Thoracic aorta (tissue), 2 donors: ENCODE measurements around the gene PLXDC1. TPM values are rescaled to one million over a fixed set of nuclear protein-coding genes. Genes with fewer than 3 reads are reported as not detected.

ENCODE experiments used
- ATAC-seq: fragments of 150-250 bp; one replicate; pipeline ENCODE4 v1.8.0; 2017; ENCODE audit warnings: low read depth; ENCODE audit not compliant: insufficient number of reproducible peaks, low FRiP score
- DNase-seq: peaks from one replicate; pipeline ENCODE4 v3.0.0-alpha.2; 2020; ENCODE audit warnings: low spot score
- H3K27ac ChIP-seq, 2 donors: fragments of 200-600 bp; sonication (generic); 1 replicate in 1 of 2; 2 replicates in 1 of 2; pipeline ENCODE4 v1.5.1; 2016; ENCODE audit warnings: mild to moderate bottlenecking in 2 of 2, moderate library complexity in 2 of 2
- H3K27me3 ChIP-seq: fragments of 200-600 bp; sonication (generic); replicated peaks from 2 replicates; pipeline ENCODE4 v1.6.0; 2016; ENCODE audit warnings: mild to moderate bottlenecking; ENCODE audit not compliant: insufficient read depth
- H3K36me3 ChIP-seq: fragments of 200-600 bp; sonication (generic); one replicate; pipeline ENCODE4 v1.5.1; 2016
- H3K4me1 ChIP-seq, 2 donors: fragments of 200-600 bp; sonication (generic); 1 replicate in 1 of 2; 2 replicates in 1 of 2; pipeline versions ENCODE4 v1.5.1 to v1.6.0; 2016; ENCODE audit warnings: low read depth in 2 of 2, mild to moderate bottlenecking in 1 of 2; ENCODE audit not compliant: control insufficient read depth in 1 of 2
- H3K4me3 ChIP-seq: fragments of 200-600 bp; sonication (generic); 2 replicates; pipeline ENCODE4 v1.5.1; 2016; ENCODE audit warnings: mild to moderate bottlenecking
- H3K9me3 ChIP-seq: fragments of 200-600 bp; sonication (generic); 2 replicates; pipeline ENCODE4 v1.5.1; 2016
- total RNA-seq, 2 donors: library from RNA; depleted of rRNA; stranded (reverse); fragments of >200 nt; gene quantifications; one replicate each; pipeline versions ENCODE4 v1.1.0 to v1.2.3, GENCODE V29; 2016
- TF ChIP-seq, protein P1 (sequence below): fragments of 200-600 bp; sonication (generic); IDR thresholded peaks from one replicate; pipeline ENCODE4 v1.5.1; 2019; ENCODE audit warnings: antibody characterized with exemption

Gene PLXDC1
- total RNA-seq, 2 donors from 2014 or later, result 7.0 to 13.9 TPM

DNA sequence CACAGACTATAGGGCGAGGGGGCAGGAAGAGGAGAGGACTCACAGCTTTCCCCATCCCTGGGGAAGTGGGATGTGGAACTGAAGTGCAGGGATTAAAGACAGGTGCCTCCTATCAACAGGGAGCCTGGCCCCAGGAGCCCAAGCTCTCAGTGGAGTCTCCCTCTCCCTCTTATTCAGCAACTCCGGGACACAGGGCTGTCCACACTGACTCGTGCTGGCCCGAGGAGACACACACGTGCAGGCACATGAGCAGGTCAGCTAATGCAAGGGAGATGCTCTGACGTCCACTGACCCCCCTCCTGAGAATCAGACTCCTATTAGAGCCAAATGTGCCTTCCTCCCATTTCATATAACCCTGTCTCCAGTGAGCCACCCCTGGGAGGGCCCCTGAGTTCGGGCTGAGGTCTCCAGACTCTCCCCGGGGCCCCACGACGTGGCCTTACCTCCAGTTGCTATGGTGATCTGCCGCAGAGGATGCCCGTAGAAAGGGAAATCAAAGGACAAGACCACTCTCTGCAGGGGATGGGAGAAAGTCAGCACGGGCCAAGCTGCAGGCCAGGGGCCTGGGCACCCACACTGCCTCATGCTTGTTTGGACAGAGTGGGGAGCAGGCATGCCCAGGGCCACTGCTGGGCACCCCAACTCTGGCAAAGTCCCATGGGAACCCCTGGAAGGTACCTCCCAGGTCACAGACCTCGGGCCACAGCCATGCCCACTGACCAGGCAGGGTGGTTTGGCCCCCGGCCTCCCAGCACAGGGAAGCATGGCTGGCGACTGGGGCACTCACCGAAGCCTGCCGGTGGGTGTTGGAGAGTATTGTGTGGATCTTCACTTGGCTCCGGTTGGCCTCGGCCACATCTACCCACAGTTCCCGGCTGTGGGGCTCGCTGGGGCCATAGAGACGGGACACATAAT lies 42.7 kb downstream of the PLXDC1 start:
- Histone ChIP-seq H3K27ac (no peak overlapping the region), H3K4me1 (no peaks in the 10 kb centered on the region), H3K9me3 (no peaks in the 10 kb centered on the region), H3K27me3 (no peaks in the 10 kb centered on the region), H3K4me3 (no peak overlapping the region), H3K36me3 (no peaks in the 10 kb centered on the region)
- TF ChIP-seq, protein P1, sequence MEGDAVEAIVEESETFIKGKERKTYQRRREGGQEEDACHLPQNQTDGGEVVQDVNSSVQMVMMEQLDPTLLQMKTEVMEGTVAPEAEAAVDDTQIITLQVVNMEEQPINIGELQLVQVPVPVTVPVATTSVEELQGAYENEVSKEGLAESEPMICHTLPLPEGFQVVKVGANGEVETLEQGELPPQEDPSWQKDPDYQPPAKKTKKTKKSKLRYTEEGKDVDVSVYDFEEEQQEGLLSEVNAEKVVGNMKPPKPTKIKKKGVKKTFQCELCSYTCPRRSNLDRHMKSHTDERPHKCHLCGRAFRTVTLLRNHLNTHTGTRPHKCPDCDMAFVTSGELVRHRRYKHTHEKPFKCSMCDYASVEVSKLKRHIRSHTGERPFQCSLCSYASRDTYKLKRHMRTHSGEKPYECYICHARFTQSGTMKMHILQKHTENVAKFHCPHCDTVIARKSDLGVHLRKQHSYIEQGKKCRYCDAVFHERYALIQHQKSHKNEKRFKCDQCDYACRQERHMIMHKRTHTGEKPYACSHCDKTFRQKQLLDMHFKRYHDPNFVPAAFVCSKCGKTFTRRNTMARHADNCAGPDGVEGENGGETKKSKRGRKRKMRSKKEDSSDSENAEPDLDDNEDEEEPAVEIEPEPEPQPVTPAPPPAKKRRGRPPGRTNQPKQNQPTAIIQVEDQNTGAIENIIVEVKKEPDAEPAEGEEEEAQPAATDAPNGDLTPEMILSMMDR, result no peak
- ATAC-seq (no peak), DNase-seq (no peak)

DNA sequence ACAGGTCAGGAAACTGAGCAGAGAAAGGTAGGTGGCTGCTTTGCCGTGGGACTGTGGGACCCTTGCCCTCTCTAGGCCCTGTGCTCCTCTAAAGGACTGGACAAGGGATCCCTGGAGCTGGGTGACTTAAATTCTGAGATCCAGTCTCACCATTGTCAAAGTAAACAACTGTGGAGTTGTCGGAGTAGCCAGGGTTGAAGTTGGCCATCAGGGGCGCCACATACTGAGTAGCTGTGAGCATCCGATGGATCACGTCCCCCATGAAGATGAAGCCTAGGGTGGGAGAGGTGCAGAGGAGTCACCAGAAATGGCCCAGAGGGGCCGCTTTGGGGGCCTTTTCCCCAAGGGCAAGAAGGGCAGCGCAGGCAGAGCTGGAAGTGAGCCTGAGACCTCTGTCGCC lies 43.5 kb downstream of the PLXDC1 start:
- TF ChIP-seq, protein P1, result no peak
- Histone ChIP-seq H3K27ac (no peak overlapping the region), H3K27me3 (no peaks in the 10 kb centered on the region), H3K9me3 (no peaks in the 10 kb centered on the region), H3K4me1 (no peaks in the 10 kb centered on the region), H3K4me3 (no peak overlapping the region), H3K36me3 (no peaks in the 10 kb centered on the region)
- no peak for DNase-seq
- no peak for ATAC-seq

DNA sequence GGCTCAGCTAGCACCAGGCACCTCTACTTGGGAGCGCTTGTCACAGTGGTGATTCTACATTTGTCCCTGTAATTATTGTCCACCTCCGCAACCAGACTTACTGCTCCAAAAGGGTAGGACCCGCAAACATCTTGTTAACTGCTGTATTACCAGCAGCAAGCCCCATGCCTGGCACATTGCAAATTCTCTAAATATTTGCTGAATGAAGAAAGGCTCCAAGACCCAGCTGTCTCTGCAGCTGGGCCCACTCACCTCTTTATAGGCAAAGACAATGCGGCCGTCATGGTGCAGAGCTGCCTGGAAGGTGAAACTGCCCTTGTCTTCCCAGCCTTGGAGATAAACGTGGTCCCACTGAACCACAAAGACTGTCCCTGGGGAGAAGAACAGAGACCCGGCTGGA lies 44.3 kb downstream of the PLXDC1 start:
- Histone ChIP-seq H3K36me3 (no peaks in the 10 kb centered on the region), H3K27me3 (no peaks in the 10 kb centered on the region), H3K27ac (no peak overlapping the region), H3K9me3 (no peaks in the 10 kb centered on the region), H3K4me3 (no peak overlapping the region), H3K4me1 (no peaks in the 10 kb centered on the region)
- no peak for DNase-seq
- TF ChIP-seq, protein P1, result no peak
- ATAC-seq, result no peak

DNA sequence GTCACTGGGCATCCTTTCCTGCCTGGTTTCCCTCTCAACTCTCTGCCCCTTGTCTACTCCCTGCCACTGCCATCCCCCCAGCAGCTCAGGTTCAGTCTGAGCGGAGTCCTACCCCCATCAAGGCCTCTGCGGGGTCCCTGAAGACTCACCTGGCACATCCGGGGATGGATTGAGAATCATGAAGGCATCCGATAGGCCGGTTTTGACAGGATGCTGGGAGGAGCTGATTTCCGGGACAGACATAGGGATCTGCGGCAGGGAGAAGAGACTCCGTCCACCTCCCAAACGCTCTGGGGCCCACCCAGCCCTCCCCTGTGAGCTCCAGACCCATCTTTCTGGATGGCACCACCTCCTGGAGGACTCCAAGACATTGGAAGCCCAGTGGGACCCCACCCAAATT lies 45.7 kb downstream of the PLXDC1 start:
- Histone ChIP-seq H3K36me3 (no peaks in the 10 kb centered on the region), H3K27me3 (no peaks in the 10 kb centered on the region), H3K27ac (no peak overlapping the region), H3K9me3 (no peaks in the 10 kb centered on the region), H3K4me3 (no peak overlapping the region), H3K4me1 (no peaks in the 10 kb centered on the region)
- TF ChIP-seq, protein P1, result no peak
- no peak for ATAC-seq
- DNase-seq, result no peak

DNA sequence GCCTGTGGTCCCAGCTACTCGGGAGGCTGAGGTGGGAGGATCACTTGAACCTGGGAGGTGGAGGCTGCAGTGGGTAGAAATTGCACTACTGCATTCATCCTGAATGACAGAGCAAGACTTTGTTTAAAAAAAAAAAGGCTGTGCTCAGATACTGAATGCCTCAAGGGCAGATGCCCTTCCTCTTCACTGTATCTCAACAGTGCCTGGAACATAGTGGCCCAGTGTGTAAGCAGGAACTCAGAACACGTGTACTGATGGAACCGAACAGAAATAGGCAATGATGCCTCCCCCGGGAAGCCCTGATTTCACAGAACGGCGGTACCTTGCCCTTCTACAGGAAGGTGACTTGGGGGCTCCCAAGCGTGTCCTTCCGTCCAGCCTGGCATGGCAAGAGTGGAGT lies 46.8 kb downstream of the PLXDC1 start:
- Histone ChIP-seq H3K4me3 (no peak overlapping the region), H3K9me3 (no peaks in the 10 kb centered on the region), H3K27ac (no peak overlapping the region), H3K4me1 (peaks cover under 1% of the 10 kb centered on the region in 2 donors), H3K36me3 (no peaks in the 10 kb centered on the region), H3K27me3 (no peaks in the 10 kb centered on the region)
- DNase-seq, result no peak
- ATAC-seq, result no peak
- TF ChIP-seq, protein P1, result no peak
